AG09319 (cell line): ENCODE measurements around the gene SLC17A9.

Source experiments
- DNase-seq: peaks from one replicate; pipeline ENCODE4 v3.0.0-alpha.2; 2010; ENCODE audit warnings: low read depth; ENCODE audit errors: extremely low read depth
- CTCF ChIP-seq: IDR thresholded peaks from 2 replicates; pipeline ENCODE4 v1.5.1; 2011; ENCODE audit warnings: low read depth, mild to moderate bottlenecking, inconsistent platforms, low read length, moderate library complexity

Gene SLC17A9

GRCh38 chr20:62943396-62943795 is 9.1 kb upstream of the SLC17A9 start:
- DNase-seq = no peak
- TF ChIP-seq CTCF = no peak

GRCh38 chr20:62944184-62944583 is 8.3 kb upstream of the SLC17A9 start:
- TF ChIP-seq CTCF = no peak

GRCh38 chr20:62944746-62945145 is 7.8 kb upstream of the SLC17A9 start:
- no peak for DNase-seq

More at GRCh38 chr20:62944184-62944583, 8.3 kb upstream of the SLC17A9 start:
- no peak for DNase-seq

DNA sequence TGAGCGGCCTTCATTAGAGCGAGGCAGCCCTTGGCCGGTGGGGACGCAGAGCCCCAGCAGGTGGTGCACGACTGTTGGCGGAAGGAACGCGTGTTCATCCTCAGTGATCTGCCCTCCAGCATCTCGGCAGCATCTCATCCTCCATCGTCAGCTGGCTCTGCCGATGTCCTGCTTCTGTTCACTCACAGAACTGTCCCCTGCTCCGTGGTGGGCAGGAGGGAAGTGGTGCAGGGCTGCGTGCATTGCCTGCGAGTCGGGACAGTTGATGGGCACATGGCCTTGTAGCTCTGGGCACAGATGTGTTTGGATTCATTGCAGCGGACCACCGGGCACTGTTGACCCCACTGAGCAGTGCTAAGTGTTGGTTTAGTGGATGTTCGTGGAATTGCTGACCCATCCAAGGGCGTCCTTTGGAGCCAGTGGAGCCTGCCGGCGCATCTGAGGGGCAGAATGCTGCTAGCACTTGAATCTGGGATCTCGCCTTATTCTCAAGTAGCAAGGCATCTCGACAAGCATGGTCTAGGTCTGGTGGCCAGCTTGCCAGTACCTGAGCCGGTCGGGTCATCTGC is 6.7 kb upstream of the SLC17A9 start:
- no peak for TF ChIP-seq CTCF
- no peak for DNase-seq

More at GRCh38 chr20:62944746-62945145, 7.8 kb upstream of the SLC17A9 start:
- no peak for TF ChIP-seq CTCF

GRCh38 chr20:62946918-62947317 is 5.6 kb upstream of the SLC17A9 start:
- no peak for TF ChIP-seq CTCF

GRCh38 chr20:62947532-62948300 is 4.8 kb upstream of the SLC17A9 start:
- no peak for DNase-seq
- TF ChIP-seq CTCF = no peak

More at GRCh38 chr20:62946918-62947317, 5.6 kb upstream of the SLC17A9 start:
- DNase-seq = no peak

DNA sequence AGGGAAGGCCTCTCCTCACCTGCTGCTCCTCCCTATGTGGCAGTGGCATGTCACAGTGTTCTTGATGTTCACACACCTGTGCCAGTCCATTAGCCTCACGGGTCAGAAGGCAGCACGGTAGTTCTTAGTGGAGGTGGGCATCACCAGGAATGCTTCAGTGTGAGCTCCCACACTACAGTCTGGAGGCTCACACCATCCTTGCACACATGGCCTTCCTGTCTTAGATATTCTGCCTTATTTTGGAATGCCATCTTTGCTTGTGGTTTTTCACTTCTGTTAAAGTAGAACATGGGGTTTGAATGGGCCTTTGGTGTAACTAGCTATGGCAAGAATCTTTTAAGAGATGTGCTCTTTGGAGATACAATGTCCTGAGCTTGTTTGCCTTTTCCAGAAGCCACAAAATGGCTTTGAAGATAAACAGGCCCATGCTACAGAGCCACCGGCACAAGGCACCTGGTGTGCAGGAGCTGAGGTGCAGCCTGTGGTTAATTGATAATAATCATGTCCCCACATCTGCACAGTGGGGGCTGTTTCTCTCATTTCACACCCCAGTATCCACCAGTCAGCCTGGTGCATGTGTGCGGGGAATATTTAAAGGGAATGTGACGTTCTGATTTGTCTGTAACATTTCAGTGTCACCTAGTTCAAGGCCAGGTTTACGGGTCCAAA is 3.2 kb upstream of the SLC17A9 start:
- TF ChIP-seq CTCF = no peak
- DNase-seq = no peak
